HepG2 (cell line): ENCODE results near the gene SMAD7. TPM values are rescaled to one million over a fixed set of nuclear protein-coding genes. Genes with fewer than 3 reads are reported as not detected.

Experiments used
- AGO2 ChIP-seq: fragments of 200-400 bp; formaldehyde crosslinking; optimal IDR thresholded peaks from 2 replicates; pipeline ENCODE3; 2017; ENCODE audit warnings: mild to moderate bottlenecking, low read depth, low read length, moderate library complexity
- BORCS8-MEF2B ChIP-seq: sonication (generic); formaldehyde crosslinking; IDR thresholded peaks from 2 replicates; pipeline ENCODE4 v1.8.0; 2022; ENCODE audit warnings: mild to moderate bottlenecking, missing genetic modification reagents
- CCDC6 ChIP-seq: sonication (generic); formaldehyde crosslinking; IDR thresholded peaks from 2 replicates; pipeline ENCODE4 v1.8.1; 2022; ENCODE audit warnings: mild to moderate bottlenecking, missing genetic modification reagents, moderate library complexity
- CENPT ChIP-seq: sonication (generic); formaldehyde crosslinking; IDR thresholded peaks from 2 replicates; pipeline ENCODE4 v1.8.0; 2022; ENCODE audit warnings: low read depth, mild to moderate bottlenecking, moderate library complexity, missing genetic modification reagents
- ETV6 ChIP-seq: sonication (generic); formaldehyde crosslinking; conservative IDR thresholded peaks from 2 replicates; pipeline ENCODE4 v1.4.0; 2020; ENCODE audit warnings: missing genetic modification reagents
- FOXP1 ChIP-seq, 2 experiments: fragments of 450-650 bp in 1 of 2; IDR thresholded peaks; 2 replicates each; pipeline ENCODE4 v1.6.1; 2017 to 2018; ENCODE audit warnings: antibody characterized with exemption in 1 of 2
- HCFC1 ChIP-seq: fragments of 150-350 bp; IDR thresholded peaks from 2 replicates; pipeline ENCODE4 v1.6.1; 2014; ENCODE audit warnings: low read depth, low read length
- HMG20A ChIP-seq: IDR thresholded peaks from 2 replicates; pipeline ENCODE4 v1.6.1; 2016; ENCODE audit warnings: borderline replicate concordance
- HNRNPK ChIP-seq: fragments of 200-400 bp; formaldehyde crosslinking; IDR thresholded peaks from 2 replicates; pipeline ENCODE4 v1.6.1; 2018; ENCODE audit warnings: low read length, low read depth, moderate library complexity, mild to moderate bottlenecking; ENCODE audit not compliant: poor library complexity, severe bottlenecking
- IKZF4 ChIP-seq: sonication (generic); formaldehyde crosslinking; IDR thresholded peaks from 2 replicates; pipeline ENCODE4 v1.5.1; 2020; ENCODE audit warnings: borderline replicate concordance, mild to moderate bottlenecking, low read depth, missing genetic modification reagents; ENCODE audit errors: not compliant biosample characterization
- MXD4 ChIP-seq: IDR thresholded peaks from 2 replicates; pipeline ENCODE4 v1.6.1; 2016; ENCODE audit warnings: mild to moderate bottlenecking, missing biosample characterization, missing genetic modification reagents
- NCOA1 ChIP-seq: sonication (generic); formaldehyde crosslinking; IDR thresholded peaks from 2 replicates; pipeline ENCODE4 v1.9.0; 2021; ENCODE audit warnings: missing genetic modification reagents
- NFKB2 ChIP-seq: sonication (generic); formaldehyde crosslinking; IDR thresholded peaks from 2 replicates; pipeline ENCODE4 v1.4.0; 2020; ENCODE audit warnings: missing genetic modification reagents, borderline replicate concordance
- PHF5A ChIP-seq: IDR thresholded peaks from one replicate; pipeline ENCODE4 v1.6.1; 2018; ENCODE audit warnings: low read depth, missing genetic modification reagents; ENCODE audit not compliant: unreplicated experiment
- PITX1 ChIP-seq: sonication (generic); formaldehyde crosslinking; IDR thresholded peaks from 2 replicates; pipeline ENCODE4 v1.5.1; 2020; ENCODE audit warnings: mild to moderate bottlenecking, missing genetic modification reagents
- PPARG ChIP-seq: conservative IDR thresholded peaks from 2 replicates; pipeline ENCODE4 v1.6.1; 2016; ENCODE audit warnings: missing biosample characterization, missing genetic modification reagents
- RAD21 ChIP-seq: fragments of 450-650 bp; formaldehyde crosslinking; IDR thresholded peaks from 2 replicates; pipeline ENCODE4 v1.5.0; 2020; ENCODE audit warnings: mild to moderate bottlenecking
- RBM22 ChIP-seq: fragments of 200-400 bp; formaldehyde crosslinking; optimal IDR thresholded peaks from 2 replicates; pipeline ENCODE3; 2017; ENCODE audit warnings: mild to moderate bottlenecking, low read length, moderate library complexity
- RFX5 ChIP-seq: IDR thresholded peaks from 2 replicates; pipeline ENCODE4 v1.6.1; 2011; ENCODE audit warnings: low read depth, low read length, improper control_type of control experiment
- SMAD3 ChIP-seq: sonication (generic); formaldehyde crosslinking; IDR thresholded peaks from 2 replicates; pipeline ENCODE4 v1.4.0; 2020; ENCODE audit warnings: missing genetic modification reagents
- STAT5B ChIP-seq: sonication (generic); formaldehyde crosslinking; IDR thresholded peaks from 2 replicates; pipeline ENCODE4 v1.4.0; 2020; ENCODE audit warnings: missing genetic modification reagents
- ZMYM2 ChIP-seq: sonication (generic); formaldehyde crosslinking; IDR thresholded peaks from 2 replicates; pipeline ENCODE4 v1.8.0; 2022; ENCODE audit warnings: mild to moderate bottlenecking, missing genetic modification reagents
- ZNF329 ChIP-seq: sonication (generic); formaldehyde crosslinking; IDR thresholded peaks from 2 replicates; pipeline ENCODE4 v1.9.0; 2021; ENCODE audit warnings: low read depth, mild to moderate bottlenecking, missing genetic modification reagents
- ZNF33B ChIP-seq: sonication (generic); formaldehyde crosslinking; IDR thresholded peaks from 2 replicates; pipeline ENCODE4 v1.5.1; 2020; ENCODE audit warnings: mild to moderate bottlenecking, missing genetic modification reagents
- ZNF530 ChIP-seq: sonication (generic); formaldehyde crosslinking; IDR thresholded peaks from 2 replicates; pipeline ENCODE4 v1.5.0; 2020; ENCODE audit warnings: low read depth, mild to moderate bottlenecking, missing genetic modification reagents
- ZNF557 ChIP-seq: sonication (generic); formaldehyde crosslinking; IDR thresholded peaks from 2 replicates; pipeline ENCODE4 v1.4.0; 2020; ENCODE audit warnings: missing genetic modification reagents
- ZNF569 ChIP-seq: sonication (generic); formaldehyde crosslinking; IDR thresholded peaks from 2 replicates; pipeline ENCODE4 v1.5.0; 2020; ENCODE audit warnings: mild to moderate bottlenecking, missing genetic modification reagents, moderate library complexity, borderline replicate concordance
- ZNF891 ChIP-seq: sonication (generic); formaldehyde crosslinking; IDR thresholded peaks from 2 replicates; pipeline ENCODE4 v1.5.0; 2020; ENCODE audit warnings: mild to moderate bottlenecking, missing genetic modification reagents
- polyA plus RNA-seq, 8 experiments: library from polyadenylated mRNA; depleted of rRNA in 3 of 8; stranded (reverse) in 7 of 8; unstranded in 1 of 8; fragments of >200 nt; fragmentation: Illumina TruSeq in 4 of 8; extraction: Trizol in 4 of 8; gene quantifications; 2 replicates each; pipeline versions ENCODE4 v1.2.1 to v1.2.3, GENCODE V29; 2011 to 2016; ENCODE audit warnings: low read depth in 4 of 8, missing spikeins in 1 of 8, mixed read lengths in 1 of 8; ENCODE audit not compliant: insufficient read depth in 1 of 8
- total RNA-seq, 5 experiments: library from RNA; depleted of rRNA; stranded (reverse); fragments of >200 nt; fragmentation: Illumina TruSeq; extraction: Trizol; gene quantifications; 2 replicates each; pipeline ENCODE4 v1.2.3, GENCODE V29; 2016; ENCODE audit warnings: low read depth in 1 of 5
- TF ChIP-seq, protein P1 (sequence below): sonication (generic); formaldehyde crosslinking; IDR thresholded peaks from 2 replicates; pipeline ENCODE4 v1.5.1; 2020; ENCODE audit warnings: missing genetic modification reagents, mild to moderate bottlenecking, borderline replicate concordance
- TF ChIP-seq, protein P2 (sequence below): sonication (generic); formaldehyde crosslinking; IDR thresholded peaks from 2 replicates; pipeline ENCODE4 v1.4.0; 2020; ENCODE audit warnings: mild to moderate bottlenecking, missing genetic modification reagents
- TF ChIP-seq, protein P3 (sequence below): sonication (generic); formaldehyde crosslinking; IDR thresholded peaks from 2 replicates; pipeline ENCODE4 v1.8.0; 2022; ENCODE audit warnings: mild to moderate bottlenecking, missing genetic modification reagents, borderline replicate concordance

SMAD7 gene
- total and polyA plus RNA-seq, 2 of the 13 experiments (the other 11 are each of a cell fraction or from before 2014, with no cell fraction given) = 17.4 to 24.7 TPM

DNA sequence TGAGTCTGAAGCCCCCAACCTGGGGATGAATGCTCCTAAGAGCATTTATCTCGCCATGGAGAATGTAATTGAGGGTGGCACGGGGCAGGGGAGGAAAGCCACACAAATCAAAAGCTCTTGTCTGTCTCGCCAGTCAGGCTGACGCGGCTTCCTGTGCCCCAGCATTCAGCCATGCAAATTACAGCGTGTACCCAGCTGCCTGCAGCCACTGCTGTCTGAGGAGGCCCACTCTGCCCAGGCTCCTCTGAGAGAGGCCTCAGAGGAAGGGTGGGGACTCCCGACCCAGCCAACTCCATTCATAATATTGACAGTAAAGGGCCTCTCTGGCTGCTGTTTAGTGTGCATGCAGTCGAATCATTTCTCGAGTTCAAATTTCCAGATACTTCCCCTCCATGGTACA, 22.0 kb downstream of the SMAD7 start (continued):
- TF ChIP-seq, protein P1, sequence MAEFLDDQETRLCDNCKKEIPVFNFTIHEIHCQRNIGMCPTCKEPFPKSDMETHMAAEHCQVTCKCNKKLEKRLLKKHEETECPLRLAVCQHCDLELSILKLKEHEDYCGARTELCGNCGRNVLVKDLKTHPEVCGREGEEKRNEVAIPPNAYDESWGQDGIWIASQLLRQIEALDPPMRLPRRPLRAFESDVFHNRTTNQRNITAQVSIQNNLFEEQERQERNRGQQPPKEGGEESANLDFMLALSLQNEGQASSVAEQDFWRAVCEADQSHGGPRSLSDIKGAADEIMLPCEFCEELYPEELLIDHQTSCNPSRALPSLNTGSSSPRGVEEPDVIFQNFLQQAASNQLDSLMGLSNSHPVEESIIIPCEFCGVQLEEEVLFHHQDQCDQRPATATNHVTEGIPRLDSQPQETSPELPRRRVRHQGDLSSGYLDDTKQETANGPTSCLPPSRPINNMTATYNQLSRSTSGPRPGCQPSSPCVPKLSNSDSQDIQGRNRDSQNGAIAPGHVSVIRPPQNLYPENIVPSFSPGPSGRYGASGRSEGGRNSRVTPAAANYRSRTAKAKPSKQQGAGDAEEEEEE (CRISPR knock-in tag) = no peak
- TF ChIP-seq ZNF530 (no peak), SMAD3 (CRISPR knock-in tag) (no peak), PHF5A (CRISPR knock-in tag) (no peak), RFX5 (no peak), ZMYM2 (CRISPR knock-in tag) (no peak), STAT5B (CRISPR knock-in tag) (no peak), ETV6 (CRISPR knock-in tag) (no peak), ZNF33B (CRISPR knock-in tag) (peak; percentile 71; the same call in 1 of the 2 replicates), PPARG (no peak), RAD21 (CRISPR knock-in tag) (no peak), CCDC6 (CRISPR knock-in tag) (no peak), ZNF329 (CRISPR knock-in tag) (no peak), PITX1 (0 out of 2 replicates have a peak, but pooled peaks have one; percentile 13), FOXP1 (IDR thresholded peaks at IDR 0.05) (no peak), FOXP1 (CRISPR knock-in tag; IDR thresholded peaks at IDR 0.05) (no peak), HMG20A (CRISPR knock-in tag) (no peak), AGO2 (no peak), ZNF569 (CRISPR knock-in tag) (no peak), NFKB2 (CRISPR knock-in tag) (0 out of 2 replicates have a peak, but pooled peaks have one; percentile 57), IKZF4 (CRISPR knock-in tag) (no peak), HNRNPK (no peak), ZNF891 (CRISPR knock-in tag) (no peak), ZNF557 (CRISPR knock-in tag) (no peak), RBM22 (no peak), BORCS8-MEF2B (CRISPR knock-in tag) (0 out of 2 replicates have a peak, but pooled peaks have one; percentile 18), HCFC1 (no peak), NCOA1 (CRISPR knock-in tag) (no peak), MXD4 (CRISPR knock-in tag) (no peak), CENPT (no peak)
- TF ChIP-seq, protein P2, sequence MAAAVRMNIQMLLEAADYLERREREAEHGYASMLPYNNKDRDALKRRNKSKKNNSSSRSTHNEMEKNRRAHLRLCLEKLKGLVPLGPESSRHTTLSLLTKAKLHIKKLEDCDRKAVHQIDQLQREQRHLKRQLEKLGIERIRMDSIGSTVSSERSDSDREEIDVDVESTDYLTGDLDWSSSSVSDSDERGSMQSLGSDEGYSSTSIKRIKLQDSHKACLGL (CRISPR knock-in tag) = no peak
- TF ChIP-seq, protein P3, sequence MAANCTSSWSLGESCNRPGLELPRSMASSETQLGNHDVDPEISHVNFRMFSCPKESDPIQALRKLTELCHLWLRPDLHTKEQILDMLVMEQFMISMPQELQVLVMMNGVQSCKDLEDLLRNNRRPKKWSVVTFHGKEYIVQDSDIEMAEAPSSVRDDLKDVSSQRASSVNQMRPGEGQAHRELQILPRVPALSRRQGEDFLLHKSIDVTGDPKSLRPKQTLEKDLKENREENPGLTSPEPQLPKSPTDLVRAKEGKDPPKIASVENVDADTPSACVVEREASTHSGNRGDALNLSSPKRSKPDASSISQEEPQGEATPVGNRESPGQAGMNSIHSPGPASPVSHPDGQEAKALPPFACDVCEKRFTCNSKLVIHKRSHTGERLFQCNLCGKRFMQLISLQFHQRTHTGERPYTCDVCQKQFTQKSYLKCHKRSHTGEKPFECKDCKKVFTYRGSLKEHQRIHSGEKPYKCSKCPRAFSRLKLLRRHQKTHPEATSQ (CRISPR knock-in tag) = no peak
